Prostate gland (tissue), 2 donors: ENCODE results near the gene SLC34A2. TPM values are rescaled to one million over a fixed set of nuclear protein-coding genes. Genes with fewer than 3 reads are reported as not detected.

Experiments used
- DNase-seq: peaks from one replicate; pipeline ENCODE4 v3.0.0-alpha.2; 2019; ENCODE audit warnings: low spot score
- H3K27ac ChIP-seq, 2 donors: fragments of 200-600 bp; sonication (generic); 2 replicates each; pipeline ENCODE4 v1.5.1; 2017 to 2019
- H3K27me3 ChIP-seq: fragments of 200-600 bp; sonication (generic); replicated peaks from 2 replicates; pipeline ENCODE4 v1.5.1; 2019; ENCODE audit not compliant: insufficient read depth
- H3K36me3 ChIP-seq, 2 donors: fragments of 200-600 bp; sonication (generic); 1 replicate in 1 of 2; 2 replicates in 1 of 2; pipeline versions ENCODE4 v1.5.1 to v1.8.1; 2017 to 2019
- H3K4me1 ChIP-seq: fragments of 200-600 bp; sonication (generic); replicated peaks from 2 replicates; pipeline ENCODE4 v1.5.1; 2019
- H3K4me3 ChIP-seq, 2 donors: fragments of 200-600 bp; sonication (generic); 2 replicates each; pipeline ENCODE4 v1.5.1; 2017 to 2019
- H3K9me3 ChIP-seq: fragments of 200-600 bp; sonication (generic); 2 replicates; pipeline ENCODE4 v1.5.1; 2017
- CTCF ChIP-seq, 4 experiments: fragments of 200-600 bp in 2 of 4; fragments of 450-650 bp in 2 of 4; sonication (generic) in 2 of 4; IDR thresholded peaks; 1 replicate in 3 of 4; 2 replicates in 1 of 4; pipeline ENCODE4 v1.5.1; 2016 to 2019; ENCODE audit warnings: antibody characterized with exemption in 4 of 4, mild to moderate bottlenecking in 2 of 4, moderate library complexity in 2 of 4
- POLR2A ChIP-seq: fragments of 450-650 bp; IDR thresholded peaks from one replicate; pipeline ENCODE4 v1.6.1; 2016; ENCODE audit warnings: antibody characterized with exemption, mild to moderate bottlenecking
- POLR2AphosphoS5 ChIP-seq: sonication (generic); formaldehyde crosslinking; IDR thresholded peaks from one replicate; pipeline ENCODE4 v1.6.1; 2017; ENCODE audit warnings: antibody characterized with exemption
- WGBS: methylation state at CpG from one replicate; pipeline ENCODE4 v1.1.5; 2018; 5-methylcytosine and 5-hydroxymethylcytosine counted together
- intact Hi-C: fragments of 100-400 bp; cut with DNase I; formaldehyde crosslinking; loops from one replicate; pipeline ENCODE4 v1.14.2; 2022
- total RNA-seq, 2 donors: library from RNA; depleted of rRNA; stranded (reverse); fragments of >200 nt; gene quantifications; one replicate each; pipeline ENCODE4 v1.1.0, GENCODE V29; 2016

Gene SLC34A2
- total RNA-seq, 2 donors from 2014 or later, result 1.2 TPM

- no peaks in the 10 kb centered on the region for H3K9me3 ChIP-seq
- H3K27me3 ChIP-seq, result no peaks in the 10 kb centered on the region
- intact Hi-C loops, result no loop called here
Observed at GRCh38 chr4:25662306-25662705, 6.7 kb downstream of the SLC34A2 start.

GRCh38 chr4:25663781-25664180, 8.1 kb downstream of the SLC34A2 start:
- H3K27ac ChIP-seq, result no peak overlapping the region
- H3K9me3 ChIP-seq, result no peaks in the 10 kb centered on the region
- no peaks in the 10 kb centered on the region for H3K27me3 ChIP-seq
- intact Hi-C loops, result no loop called here
- no peaks in the 10 kb centered on the region for H3K36me3 ChIP-seq
- H3K4me1 ChIP-seq, result no peaks in the 10 kb centered on the region
- no peak overlapping the region for H3K4me3 ChIP-seq
- TF ChIP-seq POLR2AphosphoS5 (no peak), POLR2A (no peak), CTCF (IDR thresholded peaks at IDR 0.05) (no peak)
- 32% methylated on average over 8 of the region's 8 CpGs for WGBS
- no peak for DNase-seq

More at GRCh38 chr4:25662306-25662705, 6.7 kb downstream of the SLC34A2 start:
- no peak for DNase-seq
- 84% methylated on average over 10 of the region's 10 CpGs for WGBS
- no peak for TF ChIP-seq POLR2AphosphoS5
- TF ChIP-seq POLR2A, result no peak
- TF ChIP-seq CTCF (IDR thresholded peaks at IDR 0.05), result no peak
- no peak overlapping the region for H3K27ac ChIP-seq
- no peak overlapping the region for H3K4me3 ChIP-seq
- no peaks in the 10 kb centered on the region for H3K36me3 ChIP-seq
- H3K4me1 ChIP-seq, result no peaks in the 10 kb centered on the region

- no peak overlapping the region for H3K27ac ChIP-seq
- H3K4me3 ChIP-seq, result no peak overlapping the region
- TF ChIP-seq POLR2AphosphoS5 (no peak), POLR2A (no peak), CTCF (IDR thresholded peaks at IDR 0.05) (no peak)
- 85% methylated on average over 9 of the region's 9 CpGs for WGBS
- H3K36me3 ChIP-seq, result no peaks in the 10 kb centered on the region
- no peaks in the 10 kb centered on the region for H3K9me3 ChIP-seq
- H3K27me3 ChIP-seq, result no peaks in the 10 kb centered on the region
- DNase-seq, result no peak
- intact Hi-C loops, result no loop called here
- H3K4me1 ChIP-seq, result no peaks in the 10 kb centered on the region
Observed at GRCh38 chr4:25666031-25666630, 10.5 kb downstream of the SLC34A2 start.

GRCh38 chr4:25667931-25668557, 12.4 kb downstream of the SLC34A2 start:
- Histone ChIP-seq H3K27ac (no peak overlapping the region), H3K4me3 (no peak overlapping the region), H3K9me3 (no peaks in the 10 kb centered on the region), H3K36me3 (no peaks in the 10 kb centered on the region), H3K27me3 (no peaks in the 10 kb centered on the region), H3K4me1 (no peaks in the 10 kb centered on the region)
- 91% methylated on average over 15 of the region's 15 CpGs for WGBS
- no peak for DNase-seq
- TF ChIP-seq CTCF (IDR thresholded peaks at IDR 0.05) (no peak), POLR2A (no peak), POLR2AphosphoS5 (no peak)
- intact Hi-C loops, result no loop called here

GRCh38 chr4:25670991-25671390, 15.3 kb downstream of the SLC34A2 start:
- Histone ChIP-seq H3K9me3 (no peaks in the 10 kb centered on the region), H3K36me3 (no peaks in the 10 kb centered on the region), H3K4me3 (no peak overlapping the region), H3K27me3 (no peaks in the 10 kb centered on the region), H3K27ac (no peak overlapping the region), H3K4me1 (no peaks in the 10 kb centered on the region)
- WGBS, result 46% methylated on average over 4 of the region's 4 CpGs
- no peak for DNase-seq
- intact Hi-C loops, result no loop called here
- no peak for TF ChIP-seq POLR2AphosphoS5
- TF ChIP-seq CTCF (IDR thresholded peaks at IDR 0.05), result no peak
- no peak for TF ChIP-seq POLR2A
